HG03159 (cell line): ENCODE data around the gene SLC16A2.
"Not testable (repeated sequence)": the region's sequence is repeated elsewhere in the genome, so short reads cannot be mapped to it uniquely, and the experiment has no call there.

Experiments used
- ATAC-seq: cut with Tn5 transposase; IDR thresholded peaks from one replicate; pipeline ENCODE4 v1.9.1; 2021; ENCODE audit warnings: mild to moderate bottlenecking, moderate library complexity; ENCODE audit not compliant: unreplicated experiment

Gene SLC16A2

DNA sequence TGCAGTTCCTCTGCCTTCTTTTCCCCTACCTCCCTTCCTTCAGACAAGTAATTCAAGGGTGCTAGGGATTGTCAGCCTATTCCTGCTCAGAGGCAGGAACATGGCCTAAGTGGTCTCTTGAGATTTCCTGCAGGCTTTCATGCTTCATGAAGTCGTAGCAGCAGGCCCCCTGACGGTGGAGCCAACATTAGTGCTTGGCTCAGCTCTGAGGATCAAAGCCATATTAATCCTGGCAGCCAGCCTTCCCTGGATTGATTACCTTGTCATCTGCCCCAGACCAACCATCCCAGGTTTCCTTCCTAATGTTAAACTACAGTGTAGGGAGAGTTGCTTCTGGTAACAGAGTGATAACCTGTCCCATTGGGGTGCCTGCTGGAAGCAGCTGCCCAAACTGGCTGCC, 84.1 kb downstream of the SLC16A2 start:
- no peak for ATAC-seq

DNA sequence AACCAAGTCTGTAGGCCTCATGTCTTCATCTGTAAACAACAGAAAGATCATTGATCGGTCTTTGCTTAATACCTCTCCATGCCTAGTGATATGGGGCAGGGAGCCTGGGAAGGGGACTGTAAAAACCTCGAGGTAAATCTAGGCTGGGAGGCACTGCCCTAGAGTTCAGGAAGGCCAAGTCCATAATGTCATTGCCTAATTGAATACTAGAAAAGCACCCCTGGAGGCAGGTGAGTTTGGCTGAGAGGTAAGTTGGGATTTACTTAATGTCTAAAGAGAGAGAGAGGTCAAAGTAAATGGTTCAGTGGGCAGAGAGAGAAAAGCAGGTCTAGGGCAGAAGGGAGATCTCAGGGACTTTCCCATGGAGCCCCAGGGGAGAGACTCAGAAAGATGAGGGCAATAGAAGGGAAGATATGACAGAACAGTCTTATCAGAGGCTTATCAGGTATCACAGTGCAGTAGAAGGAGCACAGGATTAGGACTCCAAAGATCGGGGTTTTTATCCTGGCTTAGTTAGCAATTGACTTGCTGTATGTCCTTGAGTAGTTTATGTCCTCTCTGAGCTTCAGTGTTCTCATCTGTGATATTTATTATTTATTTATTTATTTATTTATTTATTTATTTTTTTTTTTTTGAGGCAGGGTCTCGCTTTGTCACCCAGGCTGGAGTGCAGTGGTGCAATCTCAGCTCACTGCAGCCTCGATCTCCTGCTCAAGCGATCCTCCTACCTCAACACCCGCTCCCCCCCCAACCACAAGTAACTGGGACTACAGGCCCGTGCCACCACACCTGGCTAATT, 85.2 kb downstream of the SLC16A2 start:
- peak; percentile 89 for ATAC-seq

DNA sequence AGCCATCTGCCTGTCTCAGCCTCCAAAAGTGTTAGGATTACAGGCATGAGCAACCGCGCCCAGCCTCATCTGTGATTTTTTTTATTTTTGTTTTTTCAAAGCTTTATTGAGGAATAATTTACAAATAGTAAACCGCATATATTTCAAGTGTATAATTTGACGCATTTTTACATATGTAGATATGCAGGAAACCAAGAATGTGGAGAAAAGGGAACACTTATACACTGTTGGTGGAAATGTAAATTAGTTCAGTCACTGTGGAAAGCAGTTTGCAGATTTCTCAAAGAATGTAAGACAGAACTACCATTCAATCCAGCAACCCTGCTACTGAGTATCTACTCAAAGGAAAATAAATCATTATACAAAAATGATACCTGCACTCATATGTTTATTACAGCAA, 85.9 kb downstream of the SLC16A2 start:
- ATAC-seq = no peak

DNA sequence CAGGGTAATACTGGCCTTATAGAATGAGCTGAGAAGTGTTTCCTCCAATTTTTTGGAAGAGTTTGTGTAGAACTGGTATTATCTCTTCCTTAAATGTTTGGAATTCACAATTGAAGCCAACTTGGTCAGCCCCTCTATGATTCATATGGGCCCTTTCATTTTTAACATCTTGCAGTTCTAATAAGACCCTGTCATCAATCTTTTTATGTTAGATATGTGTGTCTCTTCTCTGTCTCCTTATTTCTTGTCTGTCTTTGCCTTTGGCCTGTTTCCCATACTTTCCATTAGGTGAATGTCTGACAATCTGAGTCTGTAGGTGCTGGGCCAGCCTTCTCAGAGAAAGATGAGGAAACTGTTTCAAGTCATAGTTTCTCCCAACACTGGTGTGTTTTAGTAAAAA, 88.7 kb downstream of the SLC16A2 start:
- no peak for ATAC-seq

DNA sequence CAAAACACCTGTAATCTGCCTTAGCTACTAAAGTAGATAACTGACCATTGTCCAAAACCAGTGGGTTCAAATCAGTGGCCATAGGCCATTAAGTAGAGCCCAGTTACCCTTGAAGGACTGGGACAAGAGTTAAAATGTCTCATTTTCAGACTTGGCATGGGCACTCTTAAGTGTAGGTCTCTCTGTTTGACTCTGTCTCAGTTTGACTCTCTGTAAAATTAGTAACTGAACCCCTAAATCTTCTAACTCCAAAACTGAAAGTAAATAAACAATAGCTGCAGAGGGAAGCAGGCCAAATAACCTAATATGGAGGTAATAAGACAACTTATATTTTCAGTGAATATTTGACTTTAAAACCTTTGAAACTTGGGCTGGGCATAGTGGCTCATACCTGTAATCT, 89.1 kb downstream of the SLC16A2 start:
- peak; percentile 51 for ATAC-seq

DNA sequence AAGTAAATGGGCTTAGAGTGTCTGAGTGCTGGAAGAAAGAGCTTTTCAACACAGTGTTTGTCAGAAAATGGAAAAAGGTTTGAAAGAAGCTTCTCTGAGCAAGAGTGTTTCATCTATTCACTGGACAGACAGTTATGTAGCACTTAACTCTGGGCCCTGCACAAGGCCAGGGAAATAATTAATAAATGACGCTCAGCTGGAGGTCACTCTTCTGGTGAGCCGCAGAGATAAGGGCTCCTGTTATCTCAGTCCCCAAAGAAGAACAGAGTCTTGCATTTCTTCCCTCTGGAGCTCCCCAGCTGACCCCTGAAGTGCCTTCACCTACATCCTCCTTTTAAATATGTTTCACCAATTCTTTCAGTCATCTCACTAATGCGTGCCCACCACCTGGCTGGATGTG, 90.4 kb downstream of the SLC16A2 start:
- no peak for ATAC-seq

DNA sequence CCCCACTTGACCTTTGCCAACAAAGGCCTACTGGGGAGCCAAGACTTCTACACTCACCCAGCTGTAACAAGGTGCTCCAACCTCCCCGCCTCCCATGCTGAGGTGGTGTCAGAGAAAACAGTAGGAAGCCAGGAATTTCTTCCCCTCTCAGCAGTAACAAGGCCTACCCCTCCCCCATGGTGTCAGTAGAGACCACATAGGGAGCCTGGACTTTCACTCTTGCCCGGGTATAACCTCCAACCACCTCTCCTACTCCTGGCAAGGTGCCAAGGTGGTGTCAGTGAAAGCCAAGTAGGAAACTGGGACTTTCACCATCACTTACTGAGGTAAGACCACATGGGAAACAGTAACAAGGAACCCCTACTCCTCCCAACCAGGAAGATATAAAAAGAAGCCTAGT, 93.1 kb downstream of the SLC16A2 start:
- no peak for ATAC-seq

DNA sequence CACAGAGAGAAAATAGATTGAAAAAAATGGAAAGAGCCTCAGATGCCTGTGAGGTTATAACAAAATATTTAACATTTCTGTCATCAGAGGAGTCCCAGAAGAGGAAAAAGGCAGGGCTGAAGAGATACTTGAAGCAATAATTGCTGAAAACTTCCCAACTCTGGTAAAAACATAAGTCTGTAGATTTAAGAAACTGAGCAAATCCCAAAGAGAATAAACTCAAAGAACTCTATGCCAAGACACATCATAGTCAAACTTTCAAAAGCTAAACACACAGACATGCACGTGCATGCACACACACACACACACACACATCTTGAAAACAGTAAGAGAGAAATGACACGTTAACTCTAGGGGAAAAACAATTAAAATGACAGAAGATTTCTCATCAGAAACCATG, 94.1 kb downstream of the SLC16A2 start:
- ATAC-seq = no peak

DNA sequence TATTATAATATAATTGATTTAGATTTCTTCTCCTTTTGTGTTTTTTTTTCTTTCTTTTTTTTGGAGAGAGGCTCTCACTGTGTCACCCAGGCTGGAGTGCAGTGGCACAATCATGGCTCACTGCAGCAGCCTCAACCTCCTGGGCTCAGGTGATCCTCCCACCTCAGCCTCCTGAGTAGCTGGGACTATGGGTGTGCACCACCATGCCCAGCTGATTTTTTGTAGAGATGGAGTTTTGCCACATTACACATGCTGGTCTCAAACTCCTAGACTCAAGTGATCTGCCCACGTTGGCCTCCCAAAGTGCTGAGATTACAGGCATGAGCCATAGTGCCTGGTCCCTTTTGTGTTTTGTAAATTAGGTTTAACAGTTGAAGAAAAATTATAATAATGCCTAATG, 94.7 kb downstream of the SLC16A2 start:
- not testable (repeated sequence) for ATAC-seq

DNA sequence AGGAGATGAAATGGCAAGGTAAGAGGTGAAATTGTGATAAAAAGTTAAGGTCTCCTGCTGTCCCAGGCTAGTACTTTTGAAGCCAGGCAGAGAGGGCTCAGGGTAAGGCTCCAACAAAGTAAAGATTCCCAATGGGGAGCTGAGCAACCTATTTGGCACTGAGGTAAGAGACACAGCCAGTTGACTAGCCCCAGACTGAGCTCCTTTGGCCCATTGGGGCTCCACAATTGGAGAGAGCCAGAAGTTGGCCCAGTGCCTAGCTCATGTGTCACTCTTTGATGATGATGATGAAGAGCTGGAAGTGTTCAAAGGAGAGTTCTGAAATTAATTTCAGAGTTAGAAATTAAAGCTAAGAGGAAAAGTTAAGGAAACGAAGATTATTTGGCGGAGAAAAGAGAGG, 98.6 kb downstream of the SLC16A2 start:
- ATAC-seq = no peak

DNA sequence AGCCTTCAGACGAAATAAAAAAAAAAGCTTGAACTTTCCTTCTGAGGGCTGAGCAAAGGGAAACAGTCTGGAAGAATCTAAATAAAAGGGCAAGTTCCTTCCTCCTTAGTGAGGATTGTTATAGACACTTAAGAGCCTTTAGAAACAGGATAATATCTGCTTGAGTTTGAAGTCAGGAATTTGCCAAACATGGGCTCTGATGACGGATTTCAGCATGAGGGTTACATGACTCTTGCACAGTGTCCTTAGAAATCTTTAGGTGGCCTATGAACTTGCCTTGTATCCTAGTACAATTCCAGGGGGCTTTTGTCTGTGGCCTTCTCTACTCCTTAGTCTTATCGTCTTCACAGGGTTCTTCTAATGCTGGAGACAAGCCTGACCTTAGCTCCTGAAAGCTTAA, 99.0 kb downstream of the SLC16A2 start:
- no peak for ATAC-seq

DNA sequence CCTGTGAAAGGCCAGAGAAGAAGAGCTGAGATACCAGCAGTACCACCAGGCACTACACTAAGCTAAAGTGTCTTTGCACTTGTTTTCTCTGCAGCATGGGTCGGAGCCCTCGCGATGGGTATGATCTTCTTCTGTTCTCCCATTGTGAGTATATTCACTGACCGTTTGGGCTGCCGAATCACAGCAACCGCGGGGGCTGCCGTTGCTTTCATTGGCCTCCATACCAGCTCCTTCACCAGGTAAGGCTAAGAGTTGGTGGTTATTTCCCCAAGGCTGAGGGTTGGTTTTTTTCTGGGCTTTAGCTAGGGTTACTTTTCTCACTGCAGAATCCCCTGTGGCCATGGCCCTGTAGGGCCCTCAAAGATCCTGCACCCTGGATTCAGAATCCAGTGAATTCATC, 99.6 kb downstream of the SLC16A2 start:
- no peak for ATAC-seq

DNA sequence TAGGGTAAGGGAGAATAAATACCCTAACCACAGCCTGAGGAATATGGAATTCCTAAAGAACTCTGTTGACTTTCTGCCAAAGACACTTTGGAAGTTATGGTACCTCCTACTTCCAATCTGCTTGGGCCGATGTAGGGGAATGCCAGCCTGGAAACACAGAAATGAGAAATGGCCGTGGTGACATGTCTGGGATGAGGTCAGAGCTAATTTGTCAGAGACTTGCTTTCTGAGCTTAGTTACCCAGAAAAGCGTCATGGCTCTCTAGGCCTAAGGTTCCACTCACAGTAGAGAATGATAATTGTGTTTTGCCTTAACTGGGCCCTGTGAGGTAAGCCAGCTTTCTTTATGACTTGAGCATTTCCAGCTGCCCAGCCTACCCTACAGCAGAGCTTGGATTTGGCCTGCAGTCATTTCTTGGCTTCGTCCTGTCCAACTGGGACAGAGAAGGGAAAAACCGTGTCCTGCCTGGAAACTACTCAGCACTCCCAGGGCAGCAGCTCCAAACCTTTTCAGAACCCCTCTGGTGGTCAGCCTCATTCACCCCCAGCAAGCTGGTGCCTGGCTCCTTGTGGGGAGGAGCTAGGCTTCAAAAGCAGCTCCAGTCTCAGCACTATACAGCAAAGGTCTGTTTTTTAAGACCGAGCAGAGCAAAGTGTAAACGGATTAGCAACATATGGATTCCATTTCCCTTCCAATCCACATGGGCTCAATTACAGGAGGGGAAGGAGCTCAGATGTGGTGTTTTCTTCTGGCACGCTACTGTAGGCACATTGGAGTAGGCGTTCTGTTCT, 100.9 kb downstream of the SLC16A2 start:
- ATAC-seq = no peak

DNA sequence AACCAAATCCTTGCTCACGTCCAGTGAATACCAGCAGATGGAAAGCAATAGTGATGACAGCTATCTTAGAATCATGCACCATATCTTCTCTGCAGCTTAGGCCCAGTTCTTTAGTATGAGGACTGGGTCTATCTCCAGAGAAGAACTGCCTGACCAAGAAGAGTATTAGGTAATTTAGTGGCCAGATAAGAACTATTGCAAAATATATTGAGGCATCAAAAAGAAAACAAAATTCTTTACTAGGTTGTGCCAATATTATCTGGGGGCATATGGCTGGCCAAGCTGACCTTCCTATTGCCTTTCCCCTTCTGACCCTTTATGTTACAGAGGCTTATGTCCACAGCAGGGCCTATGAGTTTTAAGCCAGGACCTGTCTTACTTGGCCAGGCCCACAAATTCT, 101.9 kb downstream of the SLC16A2 start:
- ATAC-seq = no peak

DNA sequence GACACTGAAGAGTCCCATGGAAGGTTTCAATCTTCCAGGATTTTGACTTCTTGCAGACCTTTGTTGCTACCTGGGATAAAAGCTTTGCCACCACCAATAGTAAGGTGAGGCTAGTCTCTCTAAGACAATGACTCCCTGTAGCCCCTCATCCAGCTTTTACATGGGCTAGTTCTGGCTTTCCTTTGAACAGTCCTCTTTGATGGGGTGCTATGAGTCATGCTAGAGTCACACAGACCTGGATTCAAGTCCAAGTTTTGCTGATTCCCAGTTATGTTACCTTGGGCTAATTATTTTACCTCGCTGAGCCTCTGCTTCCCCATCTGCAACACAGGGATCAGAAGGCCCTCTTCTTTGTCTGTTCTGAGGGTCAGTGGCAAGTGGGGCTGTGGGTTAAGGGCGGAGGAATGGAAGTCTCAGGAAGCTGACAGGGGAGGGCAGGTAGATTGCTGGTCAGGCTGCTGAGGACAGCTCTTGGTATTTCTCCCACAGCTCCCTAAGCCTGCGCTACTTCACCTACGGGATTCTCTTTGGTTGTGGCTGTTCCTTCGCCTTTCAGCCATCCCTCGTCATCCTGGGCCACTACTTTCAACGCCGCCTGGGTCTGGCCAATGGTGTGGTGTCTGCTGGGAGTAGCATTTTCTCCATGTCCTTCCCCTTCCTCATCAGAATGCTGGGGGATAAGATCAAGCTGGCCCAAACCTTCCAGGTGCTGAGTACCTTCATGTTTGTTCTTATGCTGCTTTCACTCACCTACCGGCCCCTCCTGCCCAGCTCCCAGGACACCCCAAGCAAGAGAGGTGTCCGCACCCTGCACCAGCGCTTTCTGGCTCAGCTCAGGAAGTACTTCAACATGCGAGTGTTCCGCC, 102.8 kb downstream of the SLC16A2 start:
- ATAC-seq = no peak

DNA sequence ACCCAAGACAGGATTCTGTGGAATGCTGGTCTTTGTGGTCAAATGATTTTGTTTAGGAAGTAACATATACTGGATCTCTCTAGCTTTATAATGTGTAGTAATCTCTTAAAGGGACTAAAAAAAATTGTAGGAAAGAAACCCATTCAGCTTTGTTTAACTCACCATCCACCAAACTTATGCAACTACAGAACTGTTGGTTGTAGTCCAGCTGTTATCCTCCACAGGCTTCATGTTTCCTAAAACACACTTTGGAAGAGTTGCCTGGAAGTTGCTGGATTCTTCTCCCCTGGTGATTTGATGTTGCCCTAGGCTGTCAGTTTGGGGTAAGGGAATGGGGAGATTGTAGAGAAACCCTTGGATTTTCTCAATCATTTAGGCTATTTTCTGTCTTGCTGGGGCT, 103.8 kb downstream of the SLC16A2 start:
- ATAC-seq = no peak

DNA sequence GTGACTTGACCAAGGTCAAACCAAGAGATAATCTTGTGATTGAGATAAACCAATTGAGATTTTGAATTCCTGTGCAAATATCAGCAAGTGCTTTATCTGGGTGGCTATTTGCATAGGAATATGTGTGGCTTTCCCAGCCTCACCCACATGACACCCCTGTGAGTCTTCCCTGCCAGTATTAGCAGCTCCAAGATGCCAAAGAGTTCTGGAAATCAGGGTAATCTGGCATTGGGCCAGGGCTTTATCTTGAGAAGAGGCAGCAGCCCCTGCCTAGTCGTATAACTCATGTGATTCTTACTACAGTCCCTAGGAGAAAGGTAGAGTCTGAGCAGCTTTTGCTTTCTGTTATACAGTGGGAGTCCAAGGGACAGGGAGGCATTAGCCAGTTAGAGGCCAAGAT, 105.5 kb downstream of the SLC16A2 start:
- no peak for ATAC-seq

DNA sequence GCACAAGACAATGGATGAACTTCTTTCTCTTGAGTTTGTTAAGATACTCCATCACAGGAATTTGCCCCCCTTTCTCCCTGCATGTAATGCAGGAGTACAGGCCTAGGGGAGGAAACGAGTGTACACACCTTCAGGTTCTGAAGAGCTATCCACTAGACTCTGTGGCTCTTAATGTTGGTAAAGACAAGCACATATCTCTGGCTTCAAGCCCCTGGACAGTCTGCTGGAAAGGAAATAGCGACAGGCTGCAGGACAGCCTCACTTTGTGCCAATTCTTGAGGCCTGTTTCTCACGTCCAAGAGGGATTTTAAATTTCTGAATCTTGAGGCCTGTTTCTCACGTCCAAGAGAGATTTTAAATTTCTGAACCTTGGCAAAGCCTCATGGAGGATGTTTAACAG, 106.1 kb downstream of the SLC16A2 start:
- no peak for ATAC-seq

DNA sequence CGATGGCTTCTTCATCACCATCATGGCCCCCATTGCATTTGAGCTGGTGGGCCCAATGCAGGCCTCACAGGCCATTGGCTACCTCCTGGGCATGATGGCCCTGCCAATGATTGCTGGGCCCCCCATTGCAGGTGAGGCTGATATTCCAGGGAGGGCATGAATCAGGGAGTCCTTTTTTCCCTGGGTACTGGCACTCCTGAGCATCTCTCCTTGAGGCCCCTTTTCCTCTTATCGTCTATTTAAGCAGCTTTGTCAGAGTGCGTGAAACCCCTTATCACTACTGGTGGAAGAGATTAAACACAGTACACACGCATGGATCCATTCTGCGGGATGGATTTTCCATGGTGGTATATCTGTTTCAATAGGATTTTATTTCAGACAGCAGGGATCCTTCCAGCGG, 108.0 kb downstream of the SLC16A2 start:
- ATAC-seq = no peak

DNA sequence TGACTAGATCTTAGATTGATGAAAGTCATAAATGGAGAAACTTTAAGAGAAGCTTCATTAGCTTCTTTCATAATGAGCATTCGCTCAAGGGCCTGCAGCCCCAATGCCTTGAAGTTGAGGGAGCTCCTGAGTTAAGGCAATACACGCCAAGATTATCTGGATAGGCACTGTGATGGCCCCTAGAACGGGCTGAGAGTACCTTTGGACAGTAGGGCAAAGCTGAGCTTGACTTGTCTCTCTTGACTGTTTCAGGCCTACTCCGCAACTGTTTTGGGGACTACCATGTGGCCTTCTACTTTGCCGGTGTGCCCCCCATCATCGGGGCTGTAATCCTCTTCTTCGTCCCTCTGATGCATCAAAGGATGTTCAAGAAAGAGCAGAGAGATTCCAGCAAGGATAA, 109.8 kb downstream of the SLC16A2 start:
- ATAC-seq = no peak

DNA sequence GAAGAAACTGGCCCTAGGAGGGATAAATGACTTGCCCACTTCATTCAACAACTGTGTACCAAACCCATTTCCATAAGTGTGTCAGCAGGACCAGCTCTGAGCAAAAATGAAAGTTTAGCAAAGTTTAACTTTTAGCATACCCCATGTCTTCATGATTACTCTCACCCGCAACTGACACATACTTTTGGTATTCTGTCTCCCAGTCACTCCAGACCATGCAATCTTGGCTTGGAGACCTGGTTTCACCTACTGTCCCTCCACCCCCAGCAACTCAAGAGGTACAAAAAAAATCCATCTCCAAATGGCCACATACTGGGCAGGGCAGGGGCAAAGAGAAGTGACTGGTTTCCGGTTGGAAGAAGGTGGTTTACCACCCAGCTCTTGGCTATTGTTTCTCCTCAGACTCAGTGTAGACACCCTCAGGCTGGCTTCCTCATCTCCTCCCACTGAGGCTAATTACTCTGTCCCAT, 113.3 kb downstream of the SLC16A2 start:
- no peak for ATAC-seq

DNA sequence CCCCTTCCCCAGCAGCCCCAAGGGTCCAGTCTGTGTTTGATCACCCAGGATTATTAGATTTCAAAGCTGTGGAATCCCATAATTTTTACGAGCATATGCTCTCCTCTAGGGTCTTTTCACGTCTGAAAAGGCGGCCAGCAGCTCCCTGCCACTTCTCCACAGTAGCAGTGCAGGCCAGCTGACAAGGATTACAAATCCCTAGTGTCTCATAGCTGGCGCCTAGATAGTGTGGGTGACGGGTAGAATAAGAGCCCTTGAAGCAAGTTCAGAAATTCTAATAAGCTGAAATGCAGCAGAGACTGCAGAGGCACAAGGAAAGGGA, 113.8 kb downstream of the SLC16A2 start:
- ATAC-seq = no peak
